ENCODE measurements around the gene ZNF827. TPM values are rescaled to one million over a fixed set of nuclear protein-coding genes. Genes with fewer than 3 reads are reported as not detected.

The ZNF827 gene
- polyA plus RNA-seq, 1 donor (not counting 4 experiments of a cell fraction or from before 2014, with no cell fraction given): 4.7 TPM

DNA sequence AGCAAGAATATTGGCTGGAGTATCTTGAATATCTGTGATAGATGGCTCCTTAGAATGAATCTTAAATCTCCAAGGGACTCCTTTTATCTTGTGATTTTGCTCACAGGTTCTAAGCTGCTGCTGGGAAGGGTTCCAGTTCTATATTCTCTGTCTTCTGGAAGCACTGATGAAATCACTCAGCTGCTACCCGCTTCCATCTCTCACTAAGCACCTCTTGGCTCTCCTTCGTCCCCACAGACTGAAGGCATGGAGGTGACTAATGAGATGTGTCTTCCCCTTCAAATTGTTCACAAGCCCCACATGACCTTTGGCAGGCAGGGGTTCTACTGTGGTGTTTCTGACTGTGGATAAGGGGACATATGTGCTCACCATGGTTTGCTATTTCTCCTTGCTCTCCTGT lies 182.8 kb downstream of the ZNF827 start:
- no peak overlapping the region for H2AFZ ChIP-seq (ENCODE audit: control insufficient read depth, low read length)

GRCh38 chr4:145743641-145744040 lies 195.0 kb downstream of the ZNF827 start:
- Histone ChIP-seq H3K4me3 (ENCODE audit: control insufficient read depth in 2 of 3, extremely low read depth in 1 of 3, insufficient read depth in 2 of 3, low read depth in 1 of 3, low read length in 3 of 3) (no peak overlapping the region), H3K9me3 (ENCODE audit: control insufficient read depth, low read depth, low read length) (no peaks in the 10 kb centered on the region), H3K27ac (ENCODE audit: control insufficient read depth, insufficient read depth, low read length) (no peak overlapping the region), H3K9ac (ENCODE audit: control insufficient read depth, extremely low read depth, insufficient read depth, low read length) (no peak overlapping the region), H3K79me2 (ENCODE audit: control insufficient read depth, insufficient read depth, low read length) (no peaks in the 10 kb centered on the region), H3K4me1 (ENCODE audit: control insufficient read depth, extremely low read depth, insufficient read depth, low read length) (no peaks in the 10 kb centered on the region), H3K9me1 (ENCODE audit: control insufficient read depth, extremely low read depth, insufficient read depth, low read length) (no peaks in the 10 kb centered on the region), H3K27me3 (ENCODE audit: control insufficient read depth, extremely low read depth, insufficient read depth, low read length) (no peaks in the 10 kb centered on the region), H3K4me2 (ENCODE audit: control insufficient read depth, extremely low read depth, insufficient read depth, low read depth, low read length) (no peak overlapping the region), H3K36me3 (ENCODE audit: control insufficient read depth in 2 of 2, extremely low read depth in 1 of 2, insufficient read depth in 2 of 2, low read length in 2 of 2) (no peaks in the 10 kb centered on the region), H2AFZ (ENCODE audit: control insufficient read depth, low read length) (no peak overlapping the region), H4K20me1 (ENCODE audit: control insufficient read depth, extremely low read depth, insufficient read depth, low read length) (no peaks in the 10 kb centered on the region)
- TF ChIP-seq EZH2 (IDR thresholded peaks at IDR 0.05; ENCODE audit: low read length) (no peak), CTCF (optimal IDR thresholded peaks at IDR 0.05 in 1 of 3, IDR thresholded peaks at IDR 0.05 in 1 of 3, conservative IDR thresholded peaks at IDR 0.05 in 1 of 3; ENCODE audit: extremely low read depth in 1 of 3, insufficient read depth in 2 of 3, low read length in 3 of 3) (no peak)
- dilution Hi-C loops (cut with MboI; ENCODE audit: extremely low pct_ligation_motif_present, low sequenced_read_pairs): no loop called here
- FAIRE-seq (no peak), DNase-seq (ENCODE audit: low read depth, low spot score) (no peak)

More for the DNA sequence above, 182.8 kb downstream of the ZNF827 start:
- Histone ChIP-seq H3K36me3 (ENCODE audit: control insufficient read depth in 2 of 2, extremely low read depth in 1 of 2, insufficient read depth in 2 of 2, low read length in 2 of 2) (peaks cover 2 to 4% of the 10 kb centered on the region in 2 experiments), H3K79me2 (ENCODE audit: control insufficient read depth, insufficient read depth, low read length) (no peaks in the 10 kb centered on the region), H3K9me3 (ENCODE audit: control insufficient read depth, low read depth, low read length) (no peaks in the 10 kb centered on the region), H3K9me1 (ENCODE audit: control insufficient read depth, extremely low read depth, insufficient read depth, low read length) (no peaks in the 10 kb centered on the region), H3K4me1 (ENCODE audit: control insufficient read depth, extremely low read depth, insufficient read depth, low read length) (no peaks in the 10 kb centered on the region), H3K27ac (ENCODE audit: control insufficient read depth, insufficient read depth, low read length) (no peak overlapping the region), H3K4me3 (ENCODE audit: control insufficient read depth in 2 of 3, extremely low read depth in 1 of 3, insufficient read depth in 2 of 3, low read depth in 1 of 3, low read length in 3 of 3) (no peak overlapping the region), H4K20me1 (ENCODE audit: control insufficient read depth, extremely low read depth, insufficient read depth, low read length) (no peaks in the 10 kb centered on the region), H3K4me2 (ENCODE audit: control insufficient read depth, extremely low read depth, insufficient read depth, low read depth, low read length) (no peak overlapping the region), H3K9ac (ENCODE audit: control insufficient read depth, extremely low read depth, insufficient read depth, low read length) (no peak overlapping the region), H3K27me3 (ENCODE audit: control insufficient read depth, extremely low read depth, insufficient read depth, low read length) (no peaks in the 10 kb centered on the region)
- dilution Hi-C loops (cut with MboI; ENCODE audit: extremely low pct_ligation_motif_present, low sequenced_read_pairs): no loop called here
- DNase-seq (ENCODE audit: low read depth, low spot score) (no peak), FAIRE-seq (no peak)
- TF ChIP-seq EZH2 (IDR thresholded peaks at IDR 0.05; ENCODE audit: low read length): no peak
- TF ChIP-seq CTCF (optimal IDR thresholded peaks at IDR 0.05 in 1 of 3, IDR thresholded peaks at IDR 0.05 in 1 of 3, conservative IDR thresholded peaks at IDR 0.05 in 1 of 3; ENCODE audit: extremely low read depth in 1 of 3, insufficient read depth in 2 of 3, low read length in 3 of 3): no peak
